PFSK-1 (cell line): ENCODE results near the gene RAB44.

Experiments
- POLR2AphosphoS5 ChIP-seq: IDR thresholded peaks from 2 replicates; pipeline ENCODE4 v1.6.1; 2012; ENCODE audit warnings: low read depth, mild to moderate bottlenecking, control low read depth, low read length, moderate library complexity
- TAF1 ChIP-seq: IDR thresholded peaks from 2 replicates; pipeline ENCODE4 v1.6.1; 2012; ENCODE audit warnings: low read length, control low read depth, borderline replicate concordance; ENCODE audit not compliant: insufficient read depth
- TF ChIP-seq, protein P1 (sequence below), 2 experiments: IDR thresholded peaks; 2 replicates each; pipeline versions ENCODE4 v1.6.1 to v1.8.0; 2011 to 2012; ENCODE audit warnings: low read depth in 2 of 2, low read length in 2 of 2, control low read depth in 1 of 2, inconsistent platforms in 1 of 2, mild to moderate bottlenecking in 1 of 2, moderate library complexity in 1 of 2; ENCODE audit not compliant: insufficient read depth in 1 of 2

DNA sequence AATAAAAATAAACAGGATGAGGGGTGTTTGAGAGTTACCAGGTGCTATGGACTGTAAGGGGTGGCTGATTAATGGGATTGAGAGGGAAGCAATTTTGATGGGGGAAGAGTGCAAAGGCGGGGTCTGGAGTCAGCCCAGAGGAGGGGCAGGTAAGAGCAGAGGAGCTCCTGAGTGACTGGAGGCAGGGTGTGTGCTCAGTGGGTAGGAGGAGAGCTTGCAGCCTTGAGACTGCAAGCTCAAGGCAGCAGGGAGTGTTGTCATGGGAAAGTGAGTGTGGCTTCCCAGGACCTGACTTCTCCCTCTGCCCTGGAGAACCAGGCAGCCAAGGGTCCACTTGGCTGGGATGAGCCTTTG lies 54.2 kb downstream of the RAB44 start:
- no peak for TF ChIP-seq POLR2AphosphoS5
- no peak for TF ChIP-seq TAF1
- TF ChIP-seq, protein P1, sequence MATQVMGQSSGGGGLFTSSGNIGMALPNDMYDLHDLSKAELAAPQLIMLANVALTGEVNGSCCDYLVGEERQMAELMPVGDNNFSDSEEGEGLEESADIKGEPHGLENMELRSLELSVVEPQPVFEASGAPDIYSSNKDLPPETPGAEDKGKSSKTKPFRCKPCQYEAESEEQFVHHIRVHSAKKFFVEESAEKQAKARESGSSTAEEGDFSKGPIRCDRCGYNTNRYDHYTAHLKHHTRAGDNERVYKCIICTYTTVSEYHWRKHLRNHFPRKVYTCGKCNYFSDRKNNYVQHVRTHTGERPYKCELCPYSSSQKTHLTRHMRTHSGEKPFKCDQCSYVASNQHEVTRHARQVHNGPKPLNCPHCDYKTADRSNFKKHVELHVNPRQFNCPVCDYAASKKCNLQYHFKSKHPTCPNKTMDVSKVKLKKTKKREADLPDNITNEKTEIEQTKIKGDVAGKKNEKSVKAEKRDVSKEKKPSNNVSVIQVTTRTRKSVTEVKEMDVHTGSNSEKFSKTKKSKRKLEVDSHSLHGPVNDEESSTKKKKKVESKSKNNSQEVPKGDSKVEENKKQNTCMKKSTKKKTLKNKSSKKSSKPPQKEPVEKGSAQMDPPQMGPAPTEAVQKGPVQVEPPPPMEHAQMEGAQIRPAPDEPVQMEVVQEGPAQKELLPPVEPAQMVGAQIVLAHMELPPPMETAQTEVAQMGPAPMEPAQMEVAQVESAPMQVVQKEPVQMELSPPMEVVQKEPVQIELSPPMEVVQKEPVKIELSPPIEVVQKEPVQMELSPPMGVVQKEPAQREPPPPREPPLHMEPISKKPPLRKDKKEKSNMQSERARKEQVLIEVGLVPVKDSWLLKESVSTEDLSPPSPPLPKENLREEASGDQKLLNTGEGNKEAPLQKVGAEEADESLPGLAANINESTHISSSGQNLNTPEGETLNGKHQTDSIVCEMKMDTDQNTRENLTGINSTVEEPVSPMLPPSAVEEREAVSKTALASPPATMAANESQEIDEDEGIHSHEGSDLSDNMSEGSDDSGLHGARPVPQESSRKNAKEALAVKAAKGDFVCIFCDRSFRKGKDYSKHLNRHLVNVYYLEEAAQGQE (IDR thresholded peaks at IDR 0.05; ENCODE audit: insufficient read depth in 1 of 2, low read depth in 2 of 2, low read length in 2 of 2): no peak
